Breast epithelium (tissue), 3 donors: ENCODE data around the gene KDM6B.

Source experiments
- CTCF ChIP-seq, 3 donors: fragments of 450-650 bp; IDR thresholded peaks; one replicate each; pipeline ENCODE4 v1.5.1; 2016 to 2017; ENCODE audit warnings: antibody characterized with exemption in 3 of 3, mild to moderate bottlenecking in 3 of 3, moderate library complexity in 3 of 3
- POLR2A ChIP-seq: fragments of 450-650 bp; IDR thresholded peaks from one replicate; pipeline ENCODE4 v1.6.1; 2016; ENCODE audit warnings: antibody characterized with exemption, mild to moderate bottlenecking, moderate library complexity

DNA sequence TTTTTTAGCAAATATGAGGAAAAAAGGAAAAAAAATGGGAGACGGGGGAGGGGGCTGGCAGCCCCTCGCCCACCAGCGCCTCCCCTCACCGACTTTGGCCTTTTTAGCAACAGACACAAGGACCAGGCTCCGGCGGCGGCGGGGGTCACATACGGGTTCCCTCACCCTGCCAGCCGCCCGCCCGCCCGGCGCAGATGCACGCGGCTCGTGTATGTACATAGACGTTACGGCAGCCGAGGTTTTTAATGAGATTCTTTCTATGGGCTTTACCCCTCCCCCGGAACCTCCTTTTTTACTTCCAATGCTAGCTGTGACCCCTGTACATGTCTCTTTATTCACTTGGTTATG lies 19.6 kb downstream of the KDM6B start:
- TF ChIP-seq CTCF (IDR thresholded peaks at IDR 0.05) (no peak), POLR2A (no peak)
